Smooth muscle cell (in vitro differentiated cells): Measurements from ENCODE around the gene ANKH. TPM values are rescaled to one million over a fixed set of nuclear protein-coding genes. Genes with fewer than 3 reads are reported as not detected.

ENCODE experiments used
- DNase-seq: peaks from one replicate; lab custom pipeline; 2025; ENCODE audit not compliant: unreplicated experiment; lab: John Stamatoyannopoulos, UW
- H2AFZ ChIP-seq: fragments of 200-600 bp; sonication (generic); 2 replicates; pipeline ENCODE4 v1.6.0; 2016; ENCODE audit warnings: antibody characterized with exemption, low read depth, mild to moderate bottlenecking
- H3F3A ChIP-seq: fragments of 200-600 bp; sonication (generic); 2 replicates; pipeline ENCODE4 v1.6.0; 2017; ENCODE audit warnings: antibody characterized with exemption, low read depth
- H3K27ac ChIP-seq: fragments of 200-600 bp; sonication (generic); 2 replicates; pipeline ENCODE4 v1.5.1; 2016; ENCODE audit warnings: low read depth, mild to moderate bottlenecking
- H3K27me3 ChIP-seq: fragments of 200-600 bp; sonication (generic); 2 replicates; pipeline ENCODE4 v1.6.1; 2016; ENCODE audit warnings: low read depth, mild to moderate bottlenecking
- H3K36me3 ChIP-seq: fragments of 200-600 bp; sonication (generic); 2 replicates; pipeline ENCODE4 v1.5.1; 2016; ENCODE audit warnings: low read depth
- H3K4me1 ChIP-seq: fragments of 200-600 bp; sonication (generic); 2 replicates; pipeline ENCODE4 v1.5.1; 2016; ENCODE audit warnings: low read depth
- H3K4me2 ChIP-seq: fragments of 200-600 bp; sonication (generic); 2 replicates; pipeline ENCODE4 v1.6.0; 2016; ENCODE audit warnings: mild to moderate bottlenecking
- H3K4me3 ChIP-seq: fragments of 200-600 bp; sonication (generic); 2 replicates; pipeline ENCODE4 v1.5.1; 2016; ENCODE audit warnings: mild to moderate bottlenecking
- H3K79me2 ChIP-seq: fragments of 200-600 bp; sonication (generic); 2 replicates; pipeline ENCODE4 v1.6.0; 2016; ENCODE audit warnings: low read depth, mild to moderate bottlenecking
- H3K9ac ChIP-seq: fragments of 200-600 bp; sonication (generic); 2 replicates; pipeline ENCODE4 v1.6.0; 2016; ENCODE audit warnings: low read depth
- H3K9me3 ChIP-seq: fragments of 200-600 bp; sonication (generic); replicated peaks from 2 replicates; pipeline ENCODE4 v1.5.1; 2016; ENCODE audit warnings: low read depth
- H4K20me1 ChIP-seq: fragments of 200-600 bp; sonication (generic); 2 replicates; pipeline ENCODE4 v1.6.0; 2016; ENCODE audit warnings: low read depth
- WGBS: methylation state at CpG from one replicate; pipeline ENCODE4 v1.1.7; 2016; ENCODE audit warnings: low lambda C conversion rate; 5-methylcytosine and 5-hydroxymethylcytosine counted together
- polyA plus RNA-seq: library from polyadenylated mRNA; unstranded; fragments of >200 nt; fragmentation: Nextera tagmentation; extraction: Ambion mirVana; gene quantifications from 2 replicates; pipeline ENCODE4 v1.2.1, GENCODE V29; 2016
- total RNA-seq: library from RNA; depleted of rRNA; stranded (reverse); fragments of >200 nt; gene quantifications from 2 replicates; pipeline ENCODE4 v1.2.3, GENCODE V29; 2014
- TF ChIP-seq, protein P1 (sequence below): fragments of 200-600 bp; sonication (generic); IDR thresholded peaks from 2 replicates; pipeline ENCODE4 v1.5.1; 2017; ENCODE audit warnings: borderline replicate concordance, mild to moderate bottlenecking, antibody characterized with exemption; ENCODE audit not compliant: insufficient read depth, poor library complexity, severe bottlenecking

Gene ANKH
- total and polyA plus RNA-seq, 2 experiments from 2014 or later = 48.0 to 56.6 TPM

DNA sequence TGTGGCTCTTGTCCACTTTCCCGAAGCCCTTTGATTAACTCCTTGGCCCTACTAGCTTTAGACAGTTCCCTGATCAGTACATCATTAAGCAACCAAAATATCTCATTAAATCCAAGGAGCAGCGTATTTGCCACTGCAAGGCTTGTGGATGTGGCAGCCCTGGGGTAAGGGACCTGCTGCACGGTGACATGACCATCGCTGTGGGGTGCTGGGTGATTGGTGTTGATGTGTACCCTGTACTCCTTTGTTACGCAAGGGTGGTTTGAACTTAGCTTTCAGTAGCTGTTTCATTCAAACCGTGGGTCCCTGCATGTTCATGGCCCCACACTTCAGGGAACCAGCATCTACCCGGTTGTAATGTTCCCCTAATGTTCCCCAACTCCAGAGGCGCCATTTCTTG lies 166.0 kb downstream of the ANKH start:
- H3K4me1 ChIP-seq = no peaks in the 10 kb centered on the region
- TF ChIP-seq, protein P1, sequence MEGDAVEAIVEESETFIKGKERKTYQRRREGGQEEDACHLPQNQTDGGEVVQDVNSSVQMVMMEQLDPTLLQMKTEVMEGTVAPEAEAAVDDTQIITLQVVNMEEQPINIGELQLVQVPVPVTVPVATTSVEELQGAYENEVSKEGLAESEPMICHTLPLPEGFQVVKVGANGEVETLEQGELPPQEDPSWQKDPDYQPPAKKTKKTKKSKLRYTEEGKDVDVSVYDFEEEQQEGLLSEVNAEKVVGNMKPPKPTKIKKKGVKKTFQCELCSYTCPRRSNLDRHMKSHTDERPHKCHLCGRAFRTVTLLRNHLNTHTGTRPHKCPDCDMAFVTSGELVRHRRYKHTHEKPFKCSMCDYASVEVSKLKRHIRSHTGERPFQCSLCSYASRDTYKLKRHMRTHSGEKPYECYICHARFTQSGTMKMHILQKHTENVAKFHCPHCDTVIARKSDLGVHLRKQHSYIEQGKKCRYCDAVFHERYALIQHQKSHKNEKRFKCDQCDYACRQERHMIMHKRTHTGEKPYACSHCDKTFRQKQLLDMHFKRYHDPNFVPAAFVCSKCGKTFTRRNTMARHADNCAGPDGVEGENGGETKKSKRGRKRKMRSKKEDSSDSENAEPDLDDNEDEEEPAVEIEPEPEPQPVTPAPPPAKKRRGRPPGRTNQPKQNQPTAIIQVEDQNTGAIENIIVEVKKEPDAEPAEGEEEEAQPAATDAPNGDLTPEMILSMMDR = no peak
- no peak overlapping the region for H2AFZ ChIP-seq
- H3K9me3 ChIP-seq = no peaks in the 10 kb centered on the region
- H4K20me1 ChIP-seq = no peaks in the 10 kb centered on the region
- H3K4me3 ChIP-seq = no peak overlapping the region
- 99% methylated on average over 8 of the region's 8 CpGs for WGBS
- H3K27me3 ChIP-seq = no peaks in the 10 kb centered on the region
- H3F3A ChIP-seq = peaks cover 3% of the 10 kb centered on the region
- no peak for DNase-seq
- H3K27ac ChIP-seq = peak overlapping the region; percentile 55
- H3K36me3 ChIP-seq = peaks cover 7% of the 10 kb centered on the region
- no peak overlapping the region for H3K9ac ChIP-seq
- H3K79me2 ChIP-seq = no peaks in the 10 kb centered on the region
- no peak overlapping the region for H3K4me2 ChIP-seq

DNA sequence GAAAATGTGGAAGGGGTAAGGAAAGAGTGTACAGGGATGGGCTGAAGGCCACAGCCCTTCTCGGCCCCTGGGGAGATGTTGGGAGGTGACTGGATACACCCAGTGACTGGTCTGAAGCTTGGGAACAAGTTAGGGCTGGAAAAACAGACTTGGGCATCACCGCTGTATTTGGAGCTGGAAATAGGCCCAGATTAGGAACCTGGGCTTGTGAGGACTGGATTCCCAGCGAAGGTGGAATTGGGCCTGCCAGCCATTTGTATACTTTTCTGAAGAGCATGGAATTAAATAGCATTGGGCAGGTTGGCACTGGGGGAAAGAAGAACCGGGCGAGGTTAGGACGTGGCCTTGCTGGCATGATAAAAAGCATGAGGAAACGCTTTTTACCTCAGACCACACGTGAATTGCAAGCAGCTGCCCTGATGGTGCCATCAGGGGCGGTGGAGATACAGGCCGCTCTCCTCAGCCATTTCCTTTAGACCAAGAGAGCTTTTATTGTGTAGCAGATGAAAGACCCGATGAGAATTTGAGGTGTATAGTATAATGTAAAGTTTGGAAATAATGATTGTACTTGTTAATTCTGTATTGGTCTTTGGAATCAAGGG lies 169.2 kb downstream of the ANKH start:
- no peaks in the 10 kb centered on the region for H3K36me3 ChIP-seq
- peaks cover 4% of the 10 kb centered on the region for H3K79me2 ChIP-seq
- no peak overlapping the region for H3K4me3 ChIP-seq
- TF ChIP-seq, protein P1 = no peak
- H3K4me2 ChIP-seq = no peak overlapping the region
- no peak overlapping the region for H3K9ac ChIP-seq
- no peak overlapping the region for H2AFZ ChIP-seq
- H4K20me1 ChIP-seq = no peaks in the 10 kb centered on the region
- H3K4me1 ChIP-seq = no peaks in the 10 kb centered on the region
- peak overlapping the region; percentile 34 for H3K27ac ChIP-seq
- no peaks in the 10 kb centered on the region for H3K27me3 ChIP-seq
- DNase-seq = no peak
- no peaks in the 10 kb centered on the region for H3K9me3 ChIP-seq
- 95% methylated on average over 11 of the region's 11 CpGs for WGBS
- peaks cover 3% of the 10 kb centered on the region for H3F3A ChIP-seq

DNA sequence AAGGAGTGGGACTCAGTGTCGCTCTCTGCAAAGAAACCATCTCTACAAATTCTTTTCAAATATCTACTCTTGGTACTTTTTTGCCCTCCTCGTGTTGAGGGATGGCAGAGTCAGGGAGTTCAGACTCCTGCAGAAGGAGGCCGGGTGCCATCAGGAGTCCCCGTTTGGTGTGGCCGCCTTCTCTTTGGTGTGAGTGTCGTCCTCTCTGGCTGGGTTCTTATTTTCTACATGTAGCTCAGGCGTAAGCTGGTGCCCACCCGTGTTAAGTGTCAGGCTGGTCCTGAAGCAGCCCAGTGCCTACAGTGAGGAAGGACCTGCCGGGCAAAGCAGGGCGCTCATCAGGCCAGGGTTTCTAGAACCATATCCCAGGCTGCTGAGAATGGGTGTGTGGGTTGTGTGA lies 170.0 kb downstream of the ANKH start:
- H3K79me2 ChIP-seq = peaks cover 4% of the 10 kb centered on the region

More for the DNA sequence above, 170.0 kb downstream of the ANKH start:
- no peak overlapping the region for H3K9ac ChIP-seq
- H3K4me3 ChIP-seq = no peak overlapping the region
- H3F3A ChIP-seq = peaks cover 3% of the 10 kb centered on the region
- H3K9me3 ChIP-seq = no peaks in the 10 kb centered on the region
- H3K4me2 ChIP-seq = no peak overlapping the region
- no peak overlapping the region for H3K27ac ChIP-seq
- peaks cover 2% of the 10 kb centered on the region for H3K36me3 ChIP-seq
- no peaks in the 10 kb centered on the region for H3K27me3 ChIP-seq
- TF ChIP-seq, protein P1 = no peak
- H4K20me1 ChIP-seq = peaks cover 4% of the 10 kb centered on the region
- no peak overlapping the region for H2AFZ ChIP-seq
- H3K4me1 ChIP-seq = no peaks in the 10 kb centered on the region
- DNase-seq = no peak
- WGBS = 96% methylated on average over 10 of the region's 10 CpGs
